Keratinocyte (primary cell): Measurements from ENCODE around the gene SLC27A1. TPM values are rescaled to one million over a fixed set of nuclear protein-coding genes. Genes with fewer than 3 reads are reported as not detected.

Experiments
- DNase-seq: peaks from one replicate; pipeline ENCODE4 v3.0.0-alpha.2; 2011; ENCODE audit warnings: low read depth, missing footprints, low spot score
- FAIRE-seq: peaks from 2 replicates; lab custom pipeline; 2011; peaks lifted over from hg19 to GRCh38; lab: Jason Lieb, UNC
- H2AFZ ChIP-seq: 2 replicates; pipeline ENCODE4 v1.6.0; 2012; ENCODE audit warnings: low read length, control low read depth, inconsistent platforms; ENCODE audit not compliant: control insufficient read depth
- H3K27ac ChIP-seq: 2 replicates; pipeline ENCODE4 v1.5.1; 2011; ENCODE audit warnings: low read length; ENCODE audit not compliant: control insufficient read depth, insufficient read depth
- H3K27me3 ChIP-seq: 3 replicates; pipeline ENCODE4 v1.6.0; 2011; ENCODE audit warnings: low read length; ENCODE audit not compliant: control insufficient read depth, insufficient read depth; ENCODE audit errors: extremely low read depth
- H3K36me3 ChIP-seq, 2 experiments: 2 replicates in 1 of 2; 3 replicates in 1 of 2; pipeline ENCODE4 v1.5.1; 2011; ENCODE audit warnings: low read length in 2 of 2, mild to moderate bottlenecking in 1 of 2; ENCODE audit not compliant: control insufficient read depth in 2 of 2, insufficient read depth in 2 of 2; ENCODE audit errors: extremely low read depth in 1 of 2
- H3K4me1 ChIP-seq: 3 replicates; pipeline ENCODE4 v1.5.1; 2011; ENCODE audit warnings: low read length; ENCODE audit not compliant: control insufficient read depth, insufficient read depth; ENCODE audit errors: extremely low read depth
- H3K4me2 ChIP-seq: 3 replicates; pipeline ENCODE4 v1.6.0; 2011; ENCODE audit warnings: low read depth, low read length; ENCODE audit not compliant: control insufficient read depth, insufficient read depth; ENCODE audit errors: extremely low read depth
- H3K4me3 ChIP-seq, 3 experiments: fragments of 200-600 bp in 1 of 3; sonication (generic) in 1 of 3; 2 replicates in 2 of 3; 3 replicates in 1 of 3; pipeline ENCODE4 v1.5.1; 2011 to 2016; ENCODE audit warnings: low read length in 3 of 3, mild to moderate bottlenecking in 3 of 3, control low read depth in 2 of 3, inconsistent platforms in 1 of 3, low read depth in 1 of 3, mixed read lengths in 1 of 3, mixed run types in 1 of 3, moderate library complexity in 1 of 3; ENCODE audit not compliant: control insufficient read depth in 2 of 3, insufficient read depth in 2 of 3; ENCODE audit errors: extremely low read depth in 1 of 3
- H3K79me2 ChIP-seq: 2 replicates; pipeline ENCODE4 v1.6.0; 2012; ENCODE audit warnings: low read length; ENCODE audit not compliant: control insufficient read depth, insufficient read depth
- H3K9ac ChIP-seq: 3 replicates; pipeline ENCODE4 v1.6.0; 2011; ENCODE audit warnings: low read length; ENCODE audit not compliant: control insufficient read depth, insufficient read depth; ENCODE audit errors: extremely low read depth
- H3K9me1 ChIP-seq: 3 replicates; pipeline ENCODE4 v1.6.0; 2011; ENCODE audit warnings: low read length; ENCODE audit not compliant: control insufficient read depth, insufficient read depth; ENCODE audit errors: extremely low read depth
- H3K9me3 ChIP-seq: 2 replicates; pipeline ENCODE4 v1.5.1; 2012; ENCODE audit warnings: low read depth, low read length; ENCODE audit not compliant: control insufficient read depth
- H4K20me1 ChIP-seq: 3 replicates; pipeline ENCODE4 v1.6.0; 2011; ENCODE audit warnings: low read length; ENCODE audit not compliant: control insufficient read depth, insufficient read depth; ENCODE audit errors: extremely low read depth
- EZH2 ChIP-seq: IDR thresholded peaks from one replicate; pipeline ENCODE4 v1.6.1; 2012; ENCODE audit warnings: inconsistent platforms, mild to moderate bottlenecking, low read length, moderate library complexity
- dilution Hi-C: fragments of 300-500 bp; cut with MboI; formaldehyde crosslinking; loops from one replicate; pipeline ENCODE4 v1.7.0; 2020; ENCODE audit warnings: low sequenced_read_pairs; ENCODE audit not compliant: extremely low pct_ligation_motif_present
- polyA plus RNA-seq, 5 experiments: library from polyadenylated mRNA; depleted of rRNA in 3 of 5; stranded (reverse) in 3 of 5; stranded (forward) in 1 of 5; unstranded in 1 of 5; fragments of >200 nt; gene quantifications; 1 replicate in 1 of 5; 2 replicates in 3 of 5; 3 replicates in 1 of 5; pipeline versions ENCODE4 v1.2.1 to v1.2.3, GENCODE V29; 2011 to 2012; ENCODE audit warnings: missing spikeins in 2 of 5, low read depth in 1 of 5, low replicate concordance in 1 of 5
- TF ChIP-seq, protein P1 (sequence below), 3 experiments: IDR thresholded peaks in 1 of 3; conservative IDR thresholded peaks in 1 of 3; optimal IDR thresholded peaks in 1 of 3; 2 replicates in 2 of 3; 3 replicates in 1 of 3; pipeline versions ENCODE3 to v1.5.1; 2011; ENCODE audit warnings: low read length in 3 of 3, mild to moderate bottlenecking in 3 of 3, moderate library complexity in 2 of 3, control low read depth in 1 of 3, inconsistent platforms in 1 of 3; ENCODE audit not compliant: insufficient read depth in 2 of 3; ENCODE audit errors: extremely low read depth in 1 of 3

The SLC27A1 gene
- polyA plus RNA-seq, 1 donor (not counting 4 experiments of a cell fraction or from before 2014, with no cell fraction given): 8.4 TPM

- dilution Hi-C loops: no loop called here
- no peaks in the 10 kb centered on the region for H3K9me1 ChIP-seq
- H3K9ac ChIP-seq: no peak overlapping the region
- TF ChIP-seq, protein P1, sequence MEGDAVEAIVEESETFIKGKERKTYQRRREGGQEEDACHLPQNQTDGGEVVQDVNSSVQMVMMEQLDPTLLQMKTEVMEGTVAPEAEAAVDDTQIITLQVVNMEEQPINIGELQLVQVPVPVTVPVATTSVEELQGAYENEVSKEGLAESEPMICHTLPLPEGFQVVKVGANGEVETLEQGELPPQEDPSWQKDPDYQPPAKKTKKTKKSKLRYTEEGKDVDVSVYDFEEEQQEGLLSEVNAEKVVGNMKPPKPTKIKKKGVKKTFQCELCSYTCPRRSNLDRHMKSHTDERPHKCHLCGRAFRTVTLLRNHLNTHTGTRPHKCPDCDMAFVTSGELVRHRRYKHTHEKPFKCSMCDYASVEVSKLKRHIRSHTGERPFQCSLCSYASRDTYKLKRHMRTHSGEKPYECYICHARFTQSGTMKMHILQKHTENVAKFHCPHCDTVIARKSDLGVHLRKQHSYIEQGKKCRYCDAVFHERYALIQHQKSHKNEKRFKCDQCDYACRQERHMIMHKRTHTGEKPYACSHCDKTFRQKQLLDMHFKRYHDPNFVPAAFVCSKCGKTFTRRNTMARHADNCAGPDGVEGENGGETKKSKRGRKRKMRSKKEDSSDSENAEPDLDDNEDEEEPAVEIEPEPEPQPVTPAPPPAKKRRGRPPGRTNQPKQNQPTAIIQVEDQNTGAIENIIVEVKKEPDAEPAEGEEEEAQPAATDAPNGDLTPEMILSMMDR (optimal IDR thresholded peaks at IDR 0.05 in 1 of 3, IDR thresholded peaks at IDR 0.05 in 1 of 3, conservative IDR thresholded peaks at IDR 0.05 in 1 of 3; ENCODE audit: extremely low read depth in 1 of 3, insufficient read depth in 2 of 3, low read length in 3 of 3): no peak
- no peak for TF ChIP-seq EZH2
- no peaks in the 10 kb centered on the region for H3K9me3 ChIP-seq
- no peak overlapping the region for H3K4me2 ChIP-seq
- no peak for FAIRE-seq
- H2AFZ ChIP-seq: no peak overlapping the region
- no peaks in the 10 kb centered on the region for H3K36me3 ChIP-seq
- no peaks in the 10 kb centered on the region for H3K27me3 ChIP-seq
- no peaks in the 10 kb centered on the region for H3K4me1 ChIP-seq
- no peak overlapping the region for H3K4me3 ChIP-seq
- no peaks in the 10 kb centered on the region for H3K79me2 ChIP-seq
- DNase-seq: no peak
- H4K20me1 ChIP-seq: no peaks in the 10 kb centered on the region
- H3K27ac ChIP-seq: no peak overlapping the region
These were observed 60.3 kb downstream of the SLC27A1 start for GRCh38 chr19:17530586-17530985.

DNA sequence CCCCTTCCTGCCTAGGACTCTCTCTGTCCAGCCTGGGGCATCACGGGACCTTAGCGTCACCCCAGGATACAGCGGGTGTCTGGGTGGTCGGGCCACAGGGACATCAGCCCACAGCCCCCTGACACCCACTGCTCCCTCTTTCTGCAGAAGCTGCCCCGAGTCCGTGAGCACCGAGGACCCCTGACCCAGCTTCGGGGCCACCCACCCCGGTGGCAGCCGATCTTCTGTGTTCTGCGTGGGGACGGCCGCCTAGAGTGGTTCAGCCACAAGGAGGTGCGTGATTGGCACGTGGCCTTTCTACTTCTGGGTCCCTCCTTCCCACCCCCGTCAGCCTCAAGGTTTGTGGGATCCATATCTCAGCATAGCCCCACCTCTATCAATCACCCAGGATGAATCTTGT, 61.8 kb downstream of the SLC27A1 start:
- DNase-seq (no peak), FAIRE-seq (no peak)
- H3K9me1 ChIP-seq: no peaks in the 10 kb centered on the region
- H3K4me2 ChIP-seq: no peak overlapping the region
- H3K4me1 ChIP-seq: no peaks in the 10 kb centered on the region
- H3K4me3 ChIP-seq: no peak overlapping the region
- no peak overlapping the region for H3K9ac ChIP-seq
- H3K36me3 ChIP-seq: no peaks in the 10 kb centered on the region
- H3K79me2 ChIP-seq: no peaks in the 10 kb centered on the region
- H2AFZ ChIP-seq: no peak overlapping the region
- no peak overlapping the region for H3K27ac ChIP-seq
- no peaks in the 10 kb centered on the region for H4K20me1 ChIP-seq
- TF ChIP-seq EZH2: no peak
- TF ChIP-seq, protein P1 (optimal IDR thresholded peaks at IDR 0.05 in 1 of 3, IDR thresholded peaks at IDR 0.05 in 1 of 3, conservative IDR thresholded peaks at IDR 0.05 in 1 of 3; ENCODE audit: extremely low read depth in 1 of 3, insufficient read depth in 2 of 3, low read length in 3 of 3): no peak
- dilution Hi-C loops: no loop called here
- H3K27me3 ChIP-seq: peaks cover 3% of the 10 kb centered on the region
- no peaks in the 10 kb centered on the region for H3K9me3 ChIP-seq
